Cardiac muscle cell (in vitro differentiated cells and primary cell): ENCODE data around the gene ATP5F1E. TPM values are rescaled to one million over a fixed set of nuclear protein-coding genes. Genes with fewer than 3 reads are reported as not detected.

Experiments used
- DNase-seq, 2 donors: peaks; one replicate each; pipeline versions ENCODE4 v3.0.0 to v3.0.0-alpha.2; 2010 to 2017; ENCODE audit warnings: low read depth in 1 of 2, low spot score in 1 of 2
- H3K27ac ChIP-seq: fragments of 200-600 bp; sonication (generic); 2 replicates; pipeline ENCODE4 v1.5.1; 2016
- H3K27me3 ChIP-seq: fragments of 200-600 bp; sonication (generic); 2 replicates; pipeline ENCODE4 v1.6.0; 2016; ENCODE audit warnings: control low read depth
- H3K36me3 ChIP-seq: fragments of 200-600 bp; sonication (generic); 2 replicates; pipeline ENCODE4 v1.5.1; 2016; ENCODE audit warnings: control low read depth
- H3K4me1 ChIP-seq: fragments of 200-600 bp; sonication (generic); 2 replicates; pipeline ENCODE4 v1.8.1; 2017; ENCODE audit warnings: low read depth, mild to moderate bottlenecking, mixed run types
- H3K4me3 ChIP-seq: fragments of 200-600 bp; sonication (generic); 2 replicates; pipeline ENCODE4 v1.5.1; 2016; ENCODE audit warnings: mild to moderate bottlenecking
- H3K9me3 ChIP-seq: fragments of 200-600 bp; sonication (generic); 2 replicates; pipeline ENCODE4 v1.5.1; 2017; ENCODE audit warnings: low read depth, mild to moderate bottlenecking, control low read depth
- CTCF ChIP-seq: IDR thresholded peaks from 2 replicates; pipeline ENCODE4 v1.5.1; 2012; ENCODE audit warnings: low read depth, mild to moderate bottlenecking, low read length
- polyA plus RNA-seq: library from polyadenylated mRNA; unstranded; fragments of >200 nt; fragmentation: Nextera tagmentation; extraction: Ambion mirVana; gene quantifications from 2 replicates; pipeline ENCODE4 v1.2.1, GENCODE V29; 2016
- total RNA-seq: library from RNA; depleted of rRNA; stranded (reverse); fragments of >200 nt; gene quantifications from 2 replicates; pipeline ENCODE4 v1.2.3, GENCODE V29; 2016

The ATP5F1E gene
- total and polyA plus RNA-seq, 2 experiments from 2014 or later, result 17.9 to 281 TPM

GRCh38 chr20:59074456-59074855 lies 42.3 kb upstream of the ATP5F1E start:
- no peak for TF ChIP-seq CTCF
- Histone ChIP-seq H3K36me3 (no peaks in the 10 kb centered on the region), H3K4me1 (peaks cover 26% of the 10 kb centered on the region), H3K9me3 (no peaks in the 10 kb centered on the region), H3K27me3 (peaks cover 9% of the 10 kb centered on the region), H3K27ac (no peak overlapping the region), H3K4me3 (no peak overlapping the region)
- DNase-seq, result no peak

- peaks cover 26% of the 10 kb centered on the region for H3K4me1 ChIP-seq
- no peaks in the 10 kb centered on the region for H3K9me3 ChIP-seq
- peak in 1 of 2 donors; percentile 10 for DNase-seq
- peaks cover 9% of the 10 kb centered on the region for H3K27me3 ChIP-seq
- no peak overlapping the region for H3K4me3 ChIP-seq
- TF ChIP-seq CTCF, result no peak
- H3K27ac ChIP-seq, result no peak overlapping the region
- no peaks in the 10 kb centered on the region for H3K36me3 ChIP-seq
These were observed 41.4 kb upstream of the ATP5F1E start for GRCh38 chr20:59073582-59073981.

GRCh38 chr20:59071216-59071615 lies 39.1 kb upstream of the ATP5F1E start:
- no peaks in the 10 kb centered on the region for H3K9me3 ChIP-seq
- no peak for DNase-seq
- peaks cover 7% of the 10 kb centered on the region for H3K27me3 ChIP-seq
- H3K36me3 ChIP-seq, result no peaks in the 10 kb centered on the region
- TF ChIP-seq CTCF, result no peak
- H3K4me3 ChIP-seq, result no peak overlapping the region
- peaks cover 26% of the 10 kb centered on the region for H3K4me1 ChIP-seq
- H3K27ac ChIP-seq, result no peak overlapping the region

- Histone ChIP-seq H3K4me1 (peaks cover 24% of the 10 kb centered on the region), H3K27me3 (no peaks in the 10 kb centered on the region), H3K4me3 (no peak overlapping the region), H3K9me3 (no peaks in the 10 kb centered on the region), H3K36me3 (no peaks in the 10 kb centered on the region), H3K27ac (no peak overlapping the region)
- no peak for DNase-seq
- no peak for TF ChIP-seq CTCF
These were observed 36.9 kb upstream of the ATP5F1E start for GRCh38 chr20:59069026-59069425.

GRCh38 chr20:59068534-59068933 lies 36.4 kb upstream of the ATP5F1E start:
- no peak overlapping the region for H3K4me3 ChIP-seq
- H3K9me3 ChIP-seq, result no peaks in the 10 kb centered on the region
- DNase-seq, result no peak
- H3K27ac ChIP-seq, result no peak overlapping the region
- H3K36me3 ChIP-seq, result no peaks in the 10 kb centered on the region
- no peak for TF ChIP-seq CTCF
- no peaks in the 10 kb centered on the region for H3K27me3 ChIP-seq
- H3K4me1 ChIP-seq, result peaks cover 24% of the 10 kb centered on the region

- H3K27me3 ChIP-seq, result no peaks in the 10 kb centered on the region
- H3K27ac ChIP-seq, result peak overlapping the region; percentile 78
- no peak for TF ChIP-seq CTCF
- no peak overlapping the region for H3K4me3 ChIP-seq
- DNase-seq, result no peak
- H3K4me1 ChIP-seq, result peaks cover 22% of the 10 kb centered on the region
- H3K9me3 ChIP-seq, result no peaks in the 10 kb centered on the region
- H3K36me3 ChIP-seq, result no peaks in the 10 kb centered on the region
These were observed 32.1 kb upstream of the ATP5F1E start for GRCh38 chr20:59064214-59064722.
